ENCODE data around the gene GGT6.
A peak's percentile ranks its signal among the peaks of the same experiment; 100 is the strongest.
"Not testable (repeated sequence)": the region's sequence is repeated elsewhere in the genome, so short reads cannot be mapped to it uniquely, and the experiment has no call there.

The GGT6 gene

GRCh38 chr17:4607773-4608187 is 47.4 kb upstream of the GGT6 start:
- Histone ChIP-seq H3K79me2 (ENCODE audit: insufficient read depth, low read length) (no peaks in the 10 kb centered on the region), H2AFZ (ENCODE audit: low read depth, low read length) (no peak overlapping the region), H4K20me1 (ENCODE audit: insufficient read depth, low read length) (no peaks in the 10 kb centered on the region), H3K27ac (ENCODE audit: low read length) (no peak overlapping the region), H3K9ac (ENCODE audit: low read depth, low read length) (no peak overlapping the region), H3K27me3 (ENCODE audit: insufficient read depth, low read length, poor library complexity) (peaks cover 4% of the 10 kb centered on the region), H3K4me2 (ENCODE audit: insufficient read depth, low read length) (no peak overlapping the region), H3K36me3 (ENCODE audit: insufficient read depth, low read length) (no peaks in the 10 kb centered on the region), H3K9me3 (ENCODE audit: insufficient read depth, low read length, severe bottlenecking) (no peaks in the 10 kb centered on the region), H3K4me1 (ENCODE audit: insufficient read depth, low read length) (peaks cover 6% of the 10 kb centered on the region), H3K4me3 (ENCODE audit: low read depth in 1 of 2, low read length in 2 of 2) (no peak overlapping the region)
- ATAC-seq (ENCODE audit: insufficient read depth, low read depth) (no peak), DNase-seq (no peak)
- no peak for TF ChIP-seq CTCF (IDR thresholded peaks at IDR 0.05; ENCODE audit: borderline replicate concordance, extremely low read depth, low read length, poor library complexity, severe bottlenecking)
- no peak for TF ChIP-seq EZH2 (IDR thresholded peaks at IDR 0.05; ENCODE audit: borderline replicate concordance, low read depth, low read length, severe bottlenecking)

DNA sequence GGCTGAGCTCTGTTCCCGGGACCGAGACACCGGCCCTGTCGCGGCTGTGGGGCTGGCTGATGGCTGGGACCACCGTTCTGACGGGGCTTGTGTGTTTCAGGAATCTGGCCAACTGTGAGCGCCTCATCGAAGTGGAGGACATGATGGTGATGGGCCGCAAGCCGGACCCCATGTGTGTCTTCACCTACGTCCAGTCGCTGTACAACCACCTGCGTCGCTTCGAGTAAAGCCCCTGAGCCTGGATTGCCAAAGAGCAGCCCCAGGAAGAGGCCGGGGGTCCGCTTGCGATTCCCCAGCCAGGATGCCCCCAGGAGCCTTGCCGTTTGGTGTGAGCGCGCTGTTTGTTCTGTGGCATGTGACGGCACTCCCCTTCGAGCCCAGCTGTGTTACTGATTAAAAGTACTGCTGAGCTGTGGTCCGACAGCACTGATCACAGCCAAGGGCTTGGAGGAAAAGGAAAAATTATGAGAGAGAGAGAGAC is 46.9 kb upstream of the GGT6 start:
- Histone ChIP-seq H3K36me3 (ENCODE audit: insufficient read depth, low read length) (no peaks in the 10 kb centered on the region), H3K27me3 (ENCODE audit: insufficient read depth, low read length, poor library complexity) (peaks cover 4% of the 10 kb centered on the region), H3K9me3 (ENCODE audit: insufficient read depth, low read length, severe bottlenecking) (no peaks in the 10 kb centered on the region), H3K4me1 (ENCODE audit: insufficient read depth, low read length) (peaks cover 6% of the 10 kb centered on the region), H3K9ac (ENCODE audit: low read depth, low read length) (no peak overlapping the region), H3K4me3 (ENCODE audit: low read depth in 1 of 2, low read length in 2 of 2) (no peak overlapping the region), H3K27ac (ENCODE audit: low read length) (no peak overlapping the region), H3K79me2 (ENCODE audit: insufficient read depth, low read length) (no peaks in the 10 kb centered on the region), H4K20me1 (ENCODE audit: insufficient read depth, low read length) (no peaks in the 10 kb centered on the region), H2AFZ (ENCODE audit: low read depth, low read length) (no peak overlapping the region), H3K4me2 (ENCODE audit: insufficient read depth, low read length) (no peak overlapping the region)
- no peak for ATAC-seq (ENCODE audit: insufficient read depth, low read depth)
- TF ChIP-seq CTCF (IDR thresholded peaks at IDR 0.05; ENCODE audit: borderline replicate concordance, extremely low read depth, low read length, poor library complexity, severe bottlenecking) (no peak), EZH2 (IDR thresholded peaks at IDR 0.05; ENCODE audit: borderline replicate concordance, low read depth, low read length, severe bottlenecking) (no peak)
- DNase-seq, result no peak

DNA sequence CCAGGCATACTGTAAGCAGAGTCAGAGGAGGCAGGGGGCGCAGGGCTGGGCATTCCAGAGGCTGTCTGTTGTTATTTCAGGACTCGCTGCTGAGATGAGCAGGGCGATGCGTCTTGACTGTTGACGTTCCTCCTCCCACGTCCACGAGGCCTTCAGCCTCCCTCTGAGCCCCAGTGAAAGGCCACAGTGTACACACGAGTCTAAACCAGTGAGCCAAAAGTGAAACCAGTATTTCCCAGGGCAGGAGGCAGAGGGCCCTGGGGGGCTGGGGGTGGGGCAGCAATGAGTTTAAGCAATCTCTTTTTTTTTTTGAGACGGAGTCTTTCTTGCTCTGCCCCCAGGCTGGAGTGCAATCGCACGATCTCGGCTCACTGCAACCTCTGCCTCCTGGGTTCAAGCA is 45.4 kb upstream of the GGT6 start:
- H3K36me3 ChIP-seq (ENCODE audit: insufficient read depth, low read length), result no peaks in the 10 kb centered on the region
- H3K9me3 ChIP-seq (ENCODE audit: insufficient read depth, low read length, severe bottlenecking), result no peaks in the 10 kb centered on the region
- DNase-seq, result peak; percentile 74
- no peak overlapping the region for H3K4me3 ChIP-seq (ENCODE audit: low read depth in 1 of 2, low read length in 2 of 2)
- no peaks in the 10 kb centered on the region for H4K20me1 ChIP-seq (ENCODE audit: insufficient read depth, low read length)
- no peaks in the 10 kb centered on the region for H3K79me2 ChIP-seq (ENCODE audit: insufficient read depth, low read length)
- H3K4me2 ChIP-seq (ENCODE audit: insufficient read depth, low read length), result no peak overlapping the region
- peaks cover 6% of the 10 kb centered on the region for H3K4me1 ChIP-seq (ENCODE audit: insufficient read depth, low read length)
- TF ChIP-seq EZH2 (IDR thresholded peaks at IDR 0.05; ENCODE audit: borderline replicate concordance, low read depth, low read length, severe bottlenecking), result no peak
- no peak for TF ChIP-seq CTCF (IDR thresholded peaks at IDR 0.05; ENCODE audit: borderline replicate concordance, extremely low read depth, low read length, poor library complexity, severe bottlenecking)
- peak overlapping the region; percentile 30; the same call in 1 of the 2 replicates for H3K9ac ChIP-seq (ENCODE audit: low read depth, low read length)
- H3K27ac ChIP-seq (ENCODE audit: low read length), result 0 out of 2 replicates have a peak overlapping the region, but pooled peaks have one; percentile 7
- ATAC-seq (ENCODE audit: insufficient read depth, low read depth), result peak; percentile 96
- peaks cover 4% of the 10 kb centered on the region for H3K27me3 ChIP-seq (ENCODE audit: insufficient read depth, low read length, poor library complexity)
- peak overlapping the region; percentile 14; the same call in 1 of the 2 replicates for H2AFZ ChIP-seq (ENCODE audit: low read depth, low read length)

DNA sequence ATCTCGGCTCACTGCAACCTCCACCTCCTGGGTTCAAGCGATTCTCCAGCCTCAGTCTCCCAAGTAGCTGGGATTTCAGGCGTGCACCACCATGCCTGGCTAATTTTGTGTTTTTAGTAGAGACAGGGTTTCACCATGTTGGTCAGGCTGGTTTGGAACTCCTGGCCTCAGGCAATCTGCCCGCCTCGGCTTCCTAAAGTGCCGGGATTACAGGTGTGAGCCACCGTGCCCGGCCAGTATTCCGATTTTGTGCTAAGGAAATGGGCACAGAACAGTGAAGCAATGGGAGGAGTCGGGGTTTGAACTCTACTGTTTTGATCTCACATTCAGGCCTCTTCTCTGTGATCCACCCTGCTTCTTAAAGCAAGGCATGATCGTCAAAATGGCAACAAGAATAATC is 44.4 kb upstream of the GGT6 start:
- H3K27ac ChIP-seq (ENCODE audit: low read length); ATAC-seq (ENCODE audit: insufficient read depth, low read depth); H2AFZ ChIP-seq (ENCODE audit: low read depth, low read length); H3K9me3 ChIP-seq (ENCODE audit: insufficient read depth, low read length, severe bottlenecking); H3K4me1 ChIP-seq (ENCODE audit: insufficient read depth, low read length); H3K9ac ChIP-seq (ENCODE audit: low read depth, low read length); H3K4me3 ChIP-seq (ENCODE audit: low read depth in 1 of 2, low read length in 2 of 2); H3K79me2 ChIP-seq (ENCODE audit: insufficient read depth, low read length); H3K36me3 ChIP-seq (ENCODE audit: insufficient read depth, low read length); H3K4me2 ChIP-seq (ENCODE audit: insufficient read depth, low read length); DNase-seq; H4K20me1 ChIP-seq (ENCODE audit: insufficient read depth, low read length); H3K27me3 ChIP-seq (ENCODE audit: insufficient read depth, low read length, poor library complexity): not testable (repeated sequence)

Measured in DND-41 (cell line).